ENCODE measurements around the gene AMIGO2. TPM values are rescaled to one million over a fixed set of nuclear protein-coding genes. Genes with fewer than 3 reads are reported as not detected.

The AMIGO2 gene
- total RNA-seq, 1 experiment from 2014 or later: 24.3 TPM

GRCh38 chr12:47098099-47098498 lies 18.3 kb upstream of the AMIGO2 start:
- no peak for DNase-seq (ENCODE audit: low spot score)

GRCh38 chr12:47097276-47097896 lies 17.6 kb upstream of the AMIGO2 start:
- peak; percentile 39 for DNase-seq (ENCODE audit: low spot score)

- no peak for DNase-seq (ENCODE audit: low spot score)
Observed at GRCh38 chr12:47095446-47096236, 15.9 kb upstream of the AMIGO2 start.

GRCh38 chr12:47094804-47095203 lies 15.0 kb upstream of the AMIGO2 start:
- no peak for DNase-seq (ENCODE audit: low spot score)

- no peak for DNase-seq (ENCODE audit: low spot score)
Observed at GRCh38 chr12:47091009-47091408, 11.2 kb upstream of the AMIGO2 start.

- peak; percentile 38 for DNase-seq (ENCODE audit: low spot score)
Observed at GRCh38 chr12:47088021-47088944, 8.5 kb upstream of the AMIGO2 start.

- DNase-seq (ENCODE audit: low spot score): no peak
Observed at GRCh38 chr12:47087088-47087688, 7.4 kb upstream of the AMIGO2 start.

- DNase-seq (ENCODE audit: low spot score): peak; percentile 47
Observed at GRCh38 chr12:47085815-47086252, 6.1 kb upstream of the AMIGO2 start.

- no peak for DNase-seq (ENCODE audit: low spot score)
Observed at GRCh38 chr12:47084172-47084571, 4.4 kb upstream of the AMIGO2 start.

GRCh38 chr12:47082796-47083621 lies 3.2 kb upstream of the AMIGO2 start:
- DNase-seq (ENCODE audit: low spot score): peak; percentile 61

- DNase-seq (ENCODE audit: low spot score): no peak
Observed at GRCh38 chr12:47082283-47082682, 2.5 kb upstream of the AMIGO2 start.

- DNase-seq (ENCODE audit: low spot score): peak; percentile 76
Observed at GRCh38 chr12:47080725-47081502, 1.2 kb upstream of the AMIGO2 start.

GRCh38 chr12:47079981-47080724 lies 394 bp upstream of the AMIGO2 start:
- DNase-seq (ENCODE audit: low spot score): peak; percentile 87

- peak; percentile 73 for DNase-seq (ENCODE audit: low spot score)
Observed at GRCh38 chr12:47078733-47079467, 859 bp downstream of the AMIGO2 start.

- DNase-seq (ENCODE audit: low spot score): peak; percentile 54
Observed at GRCh38 chr12:47078086-47078395, 1.7 kb downstream of the AMIGO2 start.

GRCh38 chr12:47077206-47078085 lies 2.3 kb downstream of the AMIGO2 start:
- DNase-seq (ENCODE audit: low spot score): peak; percentile 53
